GF-D8 (cell line): ENCODE data around the gene ZMAT5.

Experiments used
- DNase-seq: peaks from one replicate; lab custom pipeline; 2025; lab: John Stamatoyannopoulos, UW

ZMAT5 gene

DNA sequence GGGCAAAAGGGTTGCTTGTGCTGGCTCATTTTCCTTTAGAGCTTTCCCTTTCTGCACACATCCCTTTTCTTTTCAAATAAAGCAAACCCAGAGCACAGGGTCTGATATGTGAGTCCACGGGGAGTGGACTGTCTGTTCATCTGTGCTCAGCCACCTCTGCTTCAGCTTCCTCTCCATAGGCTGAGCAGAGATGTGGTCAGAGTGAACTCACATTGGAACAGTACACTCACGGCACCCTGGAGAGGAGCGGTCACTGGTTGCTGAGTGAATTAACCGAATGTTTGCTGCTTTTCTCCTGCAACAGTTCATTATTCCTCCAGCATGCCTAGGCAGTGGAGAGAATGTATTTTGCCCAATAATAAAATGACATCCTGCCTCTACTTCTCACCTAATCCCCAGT is 83.3 kb downstream of the ZMAT5 start:
- DNase-seq, result no peak
